Ishikawa (cell line): Measurements from ENCODE around the gene SDHAF2.

Experiments
- EGR1 ChIP-seq: IDR thresholded peaks from 2 replicates; pipeline ENCODE4 v1.6.1; 2012
- TAF1 ChIP-seq: IDR thresholded peaks from 2 replicates; pipeline ENCODE4 v1.6.1; 2012; ENCODE audit warnings: low read depth, mild to moderate bottlenecking

- TF ChIP-seq TAF1 = no peak
- no peak for TF ChIP-seq EGR1
Observed at GRCh38 chr11:61475433-61475832, 45.5 kb downstream of the SDHAF2 start.
